Brain microvascular endothelial cell (primary cell): ENCODE measurements around the gene RPS17.
A peak's percentile ranks its signal among the peaks of the same experiment; 100 is the strongest.
"Not testable (repeated sequence)": the region's sequence is repeated elsewhere in the genome, so short reads cannot be mapped to it uniquely, and the experiment has no call there.

Source experiments
- DNase-seq: peaks from one replicate; pipeline ENCODE4 v3.0.0-alpha.2; 2020
- H3K27ac ChIP-seq: fragments of 250-450 bp; sonication (Bioruptor Pico); 2 replicates; pipeline ENCODE4 v1.5.1; 2020; ENCODE audit warnings: mild to moderate bottlenecking, moderate library complexity
- H3K27me3 ChIP-seq: fragments of 250-450 bp; sonication (Bioruptor Pico); replicated peaks from 2 replicates; pipeline ENCODE4 v1.5.1; 2020; ENCODE audit warnings: mild to moderate bottlenecking
- H3K36me3 ChIP-seq: fragments of 250-450 bp; sonication (Bioruptor Pico); replicated peaks from 2 replicates; pipeline ENCODE4 v1.5.1; 2020; ENCODE audit warnings: mild to moderate bottlenecking
- H3K4me3 ChIP-seq: 2 replicates; pipeline ENCODE4 v1.5.1; 2011; ENCODE audit warnings: low read depth, mild to moderate bottlenecking, control low read depth, low read length, moderate library complexity
- CTCF ChIP-seq: IDR thresholded peaks from 2 replicates; pipeline ENCODE4 v1.5.1; 2011; ENCODE audit warnings: low read depth, mild to moderate bottlenecking, moderate library complexity, low read length, control low read depth, inconsistent platforms; ENCODE audit errors: missing control alignments
- in situ Hi-C: cut with HindIII; loops from 2 replicates; pipeline ENCODE4 v1.10.0; 2017; ENCODE audit warnings: low sequenced_read_pairs, low pct_ligation_motif_present

The RPS17 gene

GRCh38 chr15:82505842-82506241, 34.4 kb downstream of the RPS17 start:
- DNase-seq, H3K36me3 ChIP-seq, H3K27me3 ChIP-seq, in situ Hi-C loops, H3K4me3 ChIP-seq, H3K27ac ChIP-seq: not testable (repeated sequence)

GRCh38 chr15:82504074-82504473, 36.2 kb downstream of the RPS17 start:
- H3K27me3 ChIP-seq, H3K4me3 ChIP-seq, DNase-seq, H3K27ac ChIP-seq, H3K36me3 ChIP-seq, in situ Hi-C loops: not testable (repeated sequence)

GRCh38 chr15:82502700-82503339, 37.4 kb downstream of the RPS17 start:
- in situ Hi-C loops, H3K27me3 ChIP-seq, H3K27ac ChIP-seq, H3K36me3 ChIP-seq, H3K4me3 ChIP-seq: not testable (repeated sequence)
- peak; percentile 3 for DNase-seq

GRCh38 chr15:82500772-82501171, 39.5 kb downstream of the RPS17 start:
- H3K36me3 ChIP-seq, H3K4me3 ChIP-seq, H3K27me3 ChIP-seq, in situ Hi-C loops, H3K27ac ChIP-seq, DNase-seq: not testable (repeated sequence)

GRCh38 chr15:82497978-82498377, 42.3 kb downstream of the RPS17 start:
- H3K4me3 ChIP-seq, DNase-seq, in situ Hi-C loops, H3K27ac ChIP-seq, H3K27me3 ChIP-seq, H3K36me3 ChIP-seq: not testable (repeated sequence)

- H3K27ac ChIP-seq, H3K4me3 ChIP-seq, DNase-seq, H3K27me3 ChIP-seq, in situ Hi-C loops, H3K36me3 ChIP-seq: not testable (repeated sequence)
- peak; percentile 43 for TF ChIP-seq CTCF
Observed at GRCh38 chr15:82488250-82488649, 52.0 kb downstream of the RPS17 start.

GRCh38 chr15:82487045-82487444, 53.2 kb downstream of the RPS17 start:
- H3K4me3 ChIP-seq, DNase-seq, H3K27ac ChIP-seq, H3K27me3 ChIP-seq, in situ Hi-C loops, H3K36me3 ChIP-seq: not testable (repeated sequence)
